Mononuclear cell (primary cell): ENCODE results near the gene C14orf119. TPM values are rescaled to one million over a fixed set of nuclear protein-coding genes. Genes with fewer than 3 reads are reported as not detected.

Experiments
- H3K27me3 ChIP-seq: 2 replicates; pipeline ENCODE4 v1.6.0; 2011; ENCODE audit warnings: low read length, control low read depth; ENCODE audit not compliant: insufficient read depth
- H3K4me1 ChIP-seq: 2 replicates; pipeline ENCODE4 v1.5.1; 2011; ENCODE audit warnings: mild to moderate bottlenecking, low read length, control low read depth; ENCODE audit not compliant: insufficient read depth
- H3K4me3 ChIP-seq: 2 replicates; pipeline ENCODE4 v1.5.1; 2011; ENCODE audit warnings: mild to moderate bottlenecking, low read length, moderate library complexity
- H3K9me3 ChIP-seq: 2 replicates; pipeline ENCODE4 v1.5.1; 2011; ENCODE audit warnings: low read depth, mild to moderate bottlenecking, control low read depth, low read length
- total RNA-seq: library from RNA; depleted of rRNA; stranded (reverse); fragments of >200 nt; gene quantifications from one replicate; pipeline ENCODE4 v1.2.3, GENCODE V29; 2012

The C14orf119 gene
- total RNA-seq, 1 donor, result 5.2 TPM

- Histone ChIP-seq H3K9me3 (no peaks in the 10 kb centered on the region), H3K27me3 (no peaks in the 10 kb centered on the region), H3K4me3 (peak overlapping the region; percentile 58), H3K4me1 (peaks cover 38% of the 10 kb centered on the region)
Measured at GRCh38 chr14:23070262-23071129, 24.8 kb upstream of the C14orf119 start.

- Histone ChIP-seq H3K4me1 (peaks cover 38% of the 10 kb centered on the region), H3K9me3 (no peaks in the 10 kb centered on the region), H3K4me3 (peak overlapping the region; percentile 58), H3K27me3 (no peaks in the 10 kb centered on the region)
Measured at GRCh38 chr14:23071244-23071920, 23.9 kb upstream of the C14orf119 start.

GRCh38 chr14:23071921-23072539, 23.3 kb upstream of the C14orf119 start:
- H3K9me3 ChIP-seq, result no peaks in the 10 kb centered on the region
- no peaks in the 10 kb centered on the region for H3K27me3 ChIP-seq
- H3K4me1 ChIP-seq, result peaks cover 38% of the 10 kb centered on the region
- no peak overlapping the region for H3K4me3 ChIP-seq

GRCh38 chr14:23074906-23075305, 20.4 kb upstream of the C14orf119 start:
- Histone ChIP-seq H3K9me3 (no peaks in the 10 kb centered on the region), H3K4me1 (peaks cover 42% of the 10 kb centered on the region), H3K27me3 (no peaks in the 10 kb centered on the region), H3K4me3 (no peak overlapping the region)

GRCh38 chr14:23076785-23077408, 18.4 kb upstream of the C14orf119 start:
- H3K27me3 ChIP-seq, result no peaks in the 10 kb centered on the region
- no peaks in the 10 kb centered on the region for H3K9me3 ChIP-seq
- no peak overlapping the region for H3K4me3 ChIP-seq
- H3K4me1 ChIP-seq, result peaks cover 26% of the 10 kb centered on the region

GRCh38 chr14:23077962-23078361, 17.3 kb upstream of the C14orf119 start:
- Histone ChIP-seq H3K4me3 (no peak overlapping the region), H3K27me3 (no peaks in the 10 kb centered on the region), H3K4me1 (peaks cover 21% of the 10 kb centered on the region), H3K9me3 (no peaks in the 10 kb centered on the region)

GRCh38 chr14:23078692-23079116, 16.6 kb upstream of the C14orf119 start:
- Histone ChIP-seq H3K9me3 (no peaks in the 10 kb centered on the region), H3K27me3 (no peaks in the 10 kb centered on the region), H3K4me3 (no peak overlapping the region), H3K4me1 (peaks cover 21% of the 10 kb centered on the region)

GRCh38 chr14:23079716-23080115, 15.6 kb upstream of the C14orf119 start:
- Histone ChIP-seq H3K27me3 (no peaks in the 10 kb centered on the region), H3K4me3 (no peak overlapping the region), H3K4me1 (peaks cover 21% of the 10 kb centered on the region), H3K9me3 (no peaks in the 10 kb centered on the region)

GRCh38 chr14:23080474-23080873, 14.8 kb upstream of the C14orf119 start:
- Histone ChIP-seq H3K27me3 (no peaks in the 10 kb centered on the region), H3K4me1 (peaks cover 23% of the 10 kb centered on the region), H3K9me3 (no peaks in the 10 kb centered on the region), H3K4me3 (no peak overlapping the region)

GRCh38 chr14:23085458-23085857, 9.8 kb upstream of the C14orf119 start:
- no peaks in the 10 kb centered on the region for H3K27me3 ChIP-seq
- H3K9me3 ChIP-seq, result no peaks in the 10 kb centered on the region
- H3K4me3 ChIP-seq, result no peak overlapping the region
- H3K4me1 ChIP-seq, result peaks cover 10% of the 10 kb centered on the region

- peaks cover 10% of the 10 kb centered on the region for H3K4me1 ChIP-seq
- H3K9me3 ChIP-seq, result no peaks in the 10 kb centered on the region
- no peaks in the 10 kb centered on the region for H3K27me3 ChIP-seq
Measured at GRCh38 chr14:23086565-23086964, 8.7 kb upstream of the C14orf119 start.

GRCh38 chr14:23089498-23090253, 5.6 kb upstream of the C14orf119 start:
- no peaks in the 10 kb centered on the region for H3K9me3 ChIP-seq
- no peaks in the 10 kb centered on the region for H3K27me3 ChIP-seq
- H3K4me1 ChIP-seq, result peaks cover 23% of the 10 kb centered on the region
- H3K4me3 ChIP-seq, result no peak overlapping the region

More at GRCh38 chr14:23086565-23086964, 8.7 kb upstream of the C14orf119 start:
- H3K4me3 ChIP-seq, result no peak overlapping the region

- Histone ChIP-seq H3K9me3 (no peaks in the 10 kb centered on the region), H3K27me3 (no peaks in the 10 kb centered on the region), H3K4me3 (no peak overlapping the region), H3K4me1 (peaks cover 23% of the 10 kb centered on the region)
Measured at GRCh38 chr14:23090254-23090636, 5.1 kb upstream of the C14orf119 start.
